RWPE2 (cell line): Measurements from ENCODE around the gene TMF1.

Experiments used
- ATAC-seq: fragments of 200-7000 bp; cut with Tn5 transposase; 3 replicates; pipeline ENCODE4 v1.9.1; 2021; ENCODE audit warnings: low read depth
- DNase-seq: peaks from one replicate; pipeline ENCODE4 v3.0.0-alpha.2; 2020; ENCODE audit warnings: low spot score
- H3K27ac ChIP-seq: fragments of 450-650 bp; 2 replicates; pipeline ENCODE4 v1.5.1; 2017; ENCODE audit warnings: mild to moderate bottlenecking; ENCODE audit not compliant: poor library complexity, severe bottlenecking
- H3K27me3 ChIP-seq: fragments of 250-450 bp; sonication (Bioruptor Pico); 2 replicates; pipeline ENCODE4 v1.5.1; 2021; ENCODE audit warnings: mild to moderate bottlenecking, moderate library complexity; ENCODE audit not compliant: insufficient read depth, poor library complexity, severe bottlenecking
- H3K36me3 ChIP-seq: fragments of 250-450 bp; sonication (Bioruptor Pico); 2 replicates; pipeline ENCODE4 v1.5.1; 2020; ENCODE audit warnings: low read depth, mild to moderate bottlenecking, moderate library complexity
- H3K4me1 ChIP-seq: fragments of 250-450 bp; sonication (Bioruptor Pico); 2 replicates; pipeline ENCODE4 v1.5.1; 2021; ENCODE audit warnings: mild to moderate bottlenecking, moderate library complexity; ENCODE audit not compliant: insufficient read depth, poor library complexity, severe bottlenecking
- H3K4me3 ChIP-seq: fragments of 250-450 bp; sonication (Bioruptor Pico); 2 replicates; pipeline ENCODE4 v1.5.1; 2021; ENCODE audit warnings: mild to moderate bottlenecking, moderate library complexity; ENCODE audit not compliant: severe bottlenecking
- H3K9me3 ChIP-seq: fragments of 250-450 bp; sonication (Bioruptor Pico); 2 replicates; pipeline ENCODE4 v1.5.1; 2021; ENCODE audit warnings: mild to moderate bottlenecking, moderate library complexity; ENCODE audit not compliant: severe bottlenecking
- TF ChIP-seq, protein P1 (sequence below): fragments of 450-650 bp; IDR thresholded peaks from one replicate; pipeline ENCODE4 v1.5.1; 2017; ENCODE audit warnings: mild to moderate bottlenecking, moderate library complexity; ENCODE audit not compliant: poor library complexity, severe bottlenecking

Gene TMF1

DNA sequence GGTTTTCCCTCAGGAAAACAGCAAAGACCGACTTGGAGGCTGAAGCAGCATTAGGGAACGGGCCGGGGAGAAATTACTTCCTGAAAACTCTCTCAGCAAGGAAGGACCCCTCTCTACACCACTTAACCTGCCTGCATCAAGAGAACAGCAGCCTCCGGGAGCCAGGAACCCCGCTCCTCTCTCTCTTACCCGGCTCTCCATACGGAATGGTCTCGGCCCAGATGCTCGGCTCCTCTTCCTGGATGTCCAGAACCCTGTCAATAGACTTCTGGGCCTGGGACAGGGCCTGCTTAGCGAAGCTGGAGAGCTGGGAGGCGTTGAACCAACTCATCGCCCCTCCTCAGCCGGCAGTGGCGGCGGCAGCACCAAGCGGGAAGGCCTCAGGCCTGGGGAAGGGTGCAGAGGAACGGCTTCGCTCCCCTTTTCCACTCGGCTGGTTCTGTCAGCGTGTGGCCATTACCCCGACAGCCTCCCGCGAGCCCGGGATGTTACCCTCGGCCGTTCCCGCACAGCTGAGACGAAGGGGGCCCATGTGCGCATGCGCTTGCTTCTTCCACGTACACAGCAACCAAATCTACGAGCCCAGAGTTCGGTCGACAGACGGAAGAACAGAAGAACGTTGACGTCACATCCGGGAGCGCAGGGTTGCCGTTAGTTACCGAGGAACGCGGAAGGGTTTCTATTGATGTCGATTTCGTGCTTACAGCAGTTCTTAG, at the start of gene TMF1:
TSS of gene TMF1 (minus strand) at position 578 of the 716 bp plus-strand sequence. CDS start at position 331, 247 bp downstream.
- peaks cover 54% of the 10 kb centered on the region for H3K36me3 ChIP-seq
- no peaks in the 10 kb centered on the region for H3K27me3 ChIP-seq
- peak; percentile 97 for DNase-seq
- peak within 1 kb of the TSS; percentile 66 for H3K4me3 ChIP-seq
- no peaks in the 10 kb centered on the region for H3K9me3 ChIP-seq
- peaks cover 4% of the 10 kb centered on the region for H3K4me1 ChIP-seq
- peak within 1 kb of the TSS; percentile 57 for H3K27ac ChIP-seq
- TF ChIP-seq, protein P1, sequence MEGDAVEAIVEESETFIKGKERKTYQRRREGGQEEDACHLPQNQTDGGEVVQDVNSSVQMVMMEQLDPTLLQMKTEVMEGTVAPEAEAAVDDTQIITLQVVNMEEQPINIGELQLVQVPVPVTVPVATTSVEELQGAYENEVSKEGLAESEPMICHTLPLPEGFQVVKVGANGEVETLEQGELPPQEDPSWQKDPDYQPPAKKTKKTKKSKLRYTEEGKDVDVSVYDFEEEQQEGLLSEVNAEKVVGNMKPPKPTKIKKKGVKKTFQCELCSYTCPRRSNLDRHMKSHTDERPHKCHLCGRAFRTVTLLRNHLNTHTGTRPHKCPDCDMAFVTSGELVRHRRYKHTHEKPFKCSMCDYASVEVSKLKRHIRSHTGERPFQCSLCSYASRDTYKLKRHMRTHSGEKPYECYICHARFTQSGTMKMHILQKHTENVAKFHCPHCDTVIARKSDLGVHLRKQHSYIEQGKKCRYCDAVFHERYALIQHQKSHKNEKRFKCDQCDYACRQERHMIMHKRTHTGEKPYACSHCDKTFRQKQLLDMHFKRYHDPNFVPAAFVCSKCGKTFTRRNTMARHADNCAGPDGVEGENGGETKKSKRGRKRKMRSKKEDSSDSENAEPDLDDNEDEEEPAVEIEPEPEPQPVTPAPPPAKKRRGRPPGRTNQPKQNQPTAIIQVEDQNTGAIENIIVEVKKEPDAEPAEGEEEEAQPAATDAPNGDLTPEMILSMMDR = no peak
- peak; percentile 90 for ATAC-seq

GRCh38 chr3:69099576-69099975, 47.4 kb upstream of the TMF1 start:
- Histone ChIP-seq H3K36me3 (peaks cover 51% of the 10 kb centered on the region), H3K4me1 (peaks cover 6% of the 10 kb centered on the region), H3K9me3 (no peaks in the 10 kb centered on the region), H3K27ac (no peak overlapping the region), H3K4me3 (no peak overlapping the region), H3K27me3 (no peaks in the 10 kb centered on the region)
- DNase-seq = no peak
- TF ChIP-seq, protein P1 = no peak
- ATAC-seq = no peak

DNA sequence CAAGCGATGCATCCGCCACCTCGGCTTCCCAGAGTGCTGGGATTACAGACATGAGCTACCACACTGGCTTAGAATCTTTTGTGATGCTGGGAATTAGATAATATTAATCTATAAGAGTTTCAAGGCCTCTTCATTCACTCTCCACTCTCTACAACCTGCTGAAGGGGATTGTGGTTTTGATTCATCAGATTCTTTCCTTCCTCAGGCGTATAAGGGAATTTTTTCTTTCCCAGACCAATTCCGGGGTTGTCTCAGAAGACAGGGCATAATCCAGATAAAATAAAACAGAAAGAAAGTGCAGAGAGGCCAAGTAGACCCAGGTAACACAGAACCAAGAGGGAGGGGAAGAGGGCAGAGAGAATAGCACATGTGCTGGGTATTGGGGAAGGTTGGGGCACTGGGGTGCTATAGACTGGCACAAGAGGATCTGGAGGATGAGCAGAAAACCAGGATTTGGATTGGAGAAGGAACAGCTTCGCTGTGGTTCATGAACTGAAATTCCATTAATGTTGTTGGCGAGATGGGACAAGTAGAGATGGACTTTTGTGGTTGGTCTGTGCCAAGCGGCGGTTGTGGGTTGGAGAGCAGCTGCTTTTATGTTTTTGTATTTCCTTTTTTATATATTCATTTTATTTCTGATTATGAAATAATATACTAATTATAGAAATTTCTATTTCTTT, 45.4 kb upstream of the TMF1 start:
- TF ChIP-seq, protein P1 = no peak
- Histone ChIP-seq H3K9me3 (no peaks in the 10 kb centered on the region), H3K27ac (peak overlapping the region; percentile 32), H3K4me1 (peaks cover 9% of the 10 kb centered on the region), H3K27me3 (no peaks in the 10 kb centered on the region), H3K4me3 (no peak overlapping the region), H3K36me3 (peaks cover 40% of the 10 kb centered on the region)
- peak; percentile 41; the same call in 1 of the 3 replicates for ATAC-seq
- DNase-seq = no peak

- Histone ChIP-seq H3K27ac (no peak overlapping the region), H3K9me3 (no peaks in the 10 kb centered on the region), H3K4me1 (peaks cover 13% of the 10 kb centered on the region), H3K27me3 (no peaks in the 10 kb centered on the region), H3K36me3 (peaks cover 28% of the 10 kb centered on the region), H3K4me3 (no peak overlapping the region)
- ATAC-seq (no peak), DNase-seq (no peak)
- TF ChIP-seq, protein P1 = no peak
These were observed 44.2 kb upstream of the TMF1 start for GRCh38 chr3:69096299-69096698.
